ENCODE results near the gene GPR85. TPM values are rescaled to one million over a fixed set of nuclear protein-coding genes. Genes with fewer than 3 reads are reported as not detected.

Gene GPR85
- total RNA-seq, 1 experiment from 2014 or later = 0.61 TPM

DNA sequence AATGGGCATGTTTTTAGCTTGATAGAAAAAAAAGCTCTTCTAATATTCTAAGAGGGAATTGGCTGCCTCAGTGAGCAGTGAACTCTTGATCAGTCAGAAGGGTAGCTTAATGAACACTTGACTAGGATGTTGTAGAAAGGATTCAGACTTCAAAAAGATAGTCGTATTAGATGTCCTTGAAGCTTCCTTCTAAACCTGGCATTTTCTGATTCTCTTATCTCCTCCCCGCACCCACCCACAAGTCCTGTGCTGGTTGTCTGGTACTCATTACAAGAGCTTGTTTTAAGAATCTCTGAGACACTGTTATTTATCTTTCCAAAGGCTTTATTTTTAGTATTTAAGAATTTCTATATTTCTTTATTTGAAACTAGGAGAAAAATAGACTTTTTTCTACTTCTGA, 39.1 kb upstream of the GPR85 start:
- Mint-ChIP-seq H3K4me1 (ENCODE audit: insufficient read depth, unreplicated experiment) (no peaks in the 10 kb centered on the region), H3K27me3 (ENCODE audit: insufficient read depth, unreplicated experiment) (no peaks in the 10 kb centered on the region), H3K9me3 (ENCODE audit: unreplicated experiment) (no peaks in the 10 kb centered on the region), H3K4me3 (ENCODE audit: unreplicated experiment) (no peak overlapping the region), H3K27ac (ENCODE audit: low read depth, unreplicated experiment) (no peak overlapping the region), H3K36me3 (ENCODE audit: insufficient read depth, unreplicated experiment) (no peaks in the 10 kb centered on the region)
- TF ChIP-seq, protein P1, sequence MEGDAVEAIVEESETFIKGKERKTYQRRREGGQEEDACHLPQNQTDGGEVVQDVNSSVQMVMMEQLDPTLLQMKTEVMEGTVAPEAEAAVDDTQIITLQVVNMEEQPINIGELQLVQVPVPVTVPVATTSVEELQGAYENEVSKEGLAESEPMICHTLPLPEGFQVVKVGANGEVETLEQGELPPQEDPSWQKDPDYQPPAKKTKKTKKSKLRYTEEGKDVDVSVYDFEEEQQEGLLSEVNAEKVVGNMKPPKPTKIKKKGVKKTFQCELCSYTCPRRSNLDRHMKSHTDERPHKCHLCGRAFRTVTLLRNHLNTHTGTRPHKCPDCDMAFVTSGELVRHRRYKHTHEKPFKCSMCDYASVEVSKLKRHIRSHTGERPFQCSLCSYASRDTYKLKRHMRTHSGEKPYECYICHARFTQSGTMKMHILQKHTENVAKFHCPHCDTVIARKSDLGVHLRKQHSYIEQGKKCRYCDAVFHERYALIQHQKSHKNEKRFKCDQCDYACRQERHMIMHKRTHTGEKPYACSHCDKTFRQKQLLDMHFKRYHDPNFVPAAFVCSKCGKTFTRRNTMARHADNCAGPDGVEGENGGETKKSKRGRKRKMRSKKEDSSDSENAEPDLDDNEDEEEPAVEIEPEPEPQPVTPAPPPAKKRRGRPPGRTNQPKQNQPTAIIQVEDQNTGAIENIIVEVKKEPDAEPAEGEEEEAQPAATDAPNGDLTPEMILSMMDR (IDR thresholded peaks at IDR 0.05; ENCODE audit: unreplicated experiment) = no peak
- ChIA-PET POLR2A (no interaction called here), CTCF (interaction anchor here (0.7 to 0.9 kb wide), 2 partner anchors 17 to 34 kb away, joined by 3 to 4 read pairs; no protein-coding TSS in a partner anchor)
- no peak for DNase-seq (ENCODE audit: unreplicated experiment)
- intact Hi-C loops (cut with micrococcal nuclease) = loop anchor here (5.0 kb wide), 1 partner anchor 568 kb away; no protein-coding TSS in a partner anchor
- BruUV-seq (replicated peaks) = no TSS peak

DNA sequence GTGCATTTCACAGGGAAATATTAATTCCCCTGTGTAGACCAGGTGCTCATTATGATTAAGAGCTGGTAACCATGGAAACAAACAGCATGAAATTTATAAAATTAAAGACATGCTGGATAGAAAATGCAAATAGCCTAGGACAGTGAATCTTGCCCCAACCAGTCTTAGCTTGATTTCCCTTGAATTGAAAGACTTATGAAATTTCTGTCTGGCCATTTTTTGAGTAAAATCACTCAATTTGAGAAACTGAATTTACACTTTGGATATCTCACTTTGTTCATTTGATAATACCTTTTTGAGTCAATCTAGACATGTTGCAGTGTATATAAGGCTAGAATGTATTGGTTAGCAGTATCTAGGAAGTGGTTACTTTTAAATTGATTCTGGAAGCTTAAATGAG, 36.1 kb upstream of the GPR85 start:
- POLR2A ChIA-PET = no interaction called here
- intact Hi-C loops (cut with micrococcal nuclease) = no loop called here
- H3K4me1 Mint-ChIP-seq (ENCODE audit: insufficient read depth, unreplicated experiment) = peaks cover under 1% of the 10 kb centered on the region
- DNase-seq (ENCODE audit: unreplicated experiment) = no peak
- no peak overlapping the region for H3K27ac Mint-ChIP-seq (ENCODE audit: low read depth, unreplicated experiment)
- no peak overlapping the region for H3K4me3 Mint-ChIP-seq (ENCODE audit: unreplicated experiment)
- CTCF ChIA-PET = interaction anchor here (0.6 kb wide), 1 partner anchor 299 kb away, joined by 3 read pairs; no protein-coding TSS in a partner anchor
- TF ChIP-seq, protein P1 (IDR thresholded peaks at IDR 0.05; ENCODE audit: unreplicated experiment) = no peak
- H3K27me3 Mint-ChIP-seq (ENCODE audit: insufficient read depth, unreplicated experiment) = no peaks in the 10 kb centered on the region
- no TSS peak for BruUV-seq (replicated peaks)
- H3K36me3 Mint-ChIP-seq (ENCODE audit: insufficient read depth, unreplicated experiment) = no peaks in the 10 kb centered on the region
- H3K9me3 Mint-ChIP-seq (ENCODE audit: unreplicated experiment) = no peaks in the 10 kb centered on the region

DNA sequence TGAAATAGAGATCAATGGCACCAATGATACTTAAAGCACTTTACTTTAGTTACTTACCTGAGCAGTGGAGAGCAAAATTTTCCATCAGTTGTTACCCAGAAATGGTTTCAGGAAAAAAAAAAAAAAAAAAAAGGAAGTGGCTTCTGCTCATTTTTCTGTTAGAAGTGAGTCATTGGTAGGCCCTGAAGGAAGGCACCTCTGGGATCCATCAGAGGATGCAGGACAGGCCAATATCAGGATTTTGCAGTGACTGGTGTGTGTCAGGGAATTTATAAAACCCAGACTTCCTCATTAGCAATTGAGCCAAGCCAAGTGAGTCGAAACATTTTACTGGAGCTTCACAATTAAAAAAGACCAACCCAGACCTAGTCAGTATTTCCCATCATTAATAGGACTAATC, 34.0 kb upstream of the GPR85 start:
- H3K4me3 Mint-ChIP-seq (ENCODE audit: unreplicated experiment) = no peak overlapping the region
- intact Hi-C loops (cut with micrococcal nuclease) = no loop called here
- H3K27me3 Mint-ChIP-seq (ENCODE audit: insufficient read depth, unreplicated experiment) = no peaks in the 10 kb centered on the region
- no TSS peak for BruUV-seq (replicated peaks)
- peaks cover 5% of the 10 kb centered on the region for H3K36me3 Mint-ChIP-seq (ENCODE audit: insufficient read depth, unreplicated experiment)
- H3K4me1 Mint-ChIP-seq (ENCODE audit: insufficient read depth, unreplicated experiment) = peaks cover 5% of the 10 kb centered on the region
- ChIA-PET POLR2A (interaction anchor here (0.5 kb wide), 1 partner anchor 33 kb away, joined by 3 read pairs; no protein-coding TSS in a partner anchor), CTCF (interaction anchor here (0.9 to 1.5 kb wide), 2 partner anchors 39 to 108 kb away, joined by 4 to 5 read pairs; no protein-coding TSS in a partner anchor)
- DNase-seq (ENCODE audit: unreplicated experiment) = no peak
- H3K9me3 Mint-ChIP-seq (ENCODE audit: unreplicated experiment) = no peaks in the 10 kb centered on the region
- H3K27ac Mint-ChIP-seq (ENCODE audit: low read depth, unreplicated experiment) = no peak overlapping the region
- TF ChIP-seq, protein P1 (IDR thresholded peaks at IDR 0.05; ENCODE audit: unreplicated experiment) = no peak

DNA sequence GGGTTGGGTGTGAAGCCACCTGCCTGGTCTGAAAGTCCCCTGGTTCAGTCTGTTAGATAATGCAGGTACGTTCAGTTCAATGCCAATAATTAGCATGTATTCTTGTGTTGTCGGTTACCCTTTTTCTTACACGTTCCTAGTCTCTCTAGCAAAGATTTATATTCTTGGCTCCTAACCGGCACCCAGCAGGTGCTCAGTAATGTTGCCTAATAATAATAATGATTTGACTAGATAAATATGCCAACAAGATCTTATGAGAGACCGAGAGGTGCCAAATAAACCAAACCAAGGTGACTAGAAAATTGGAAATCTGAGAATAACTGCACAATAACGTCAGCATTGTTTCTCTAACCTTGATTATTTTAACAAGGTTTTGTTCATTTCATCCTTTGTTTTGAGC, 32.8 kb upstream of the GPR85 start:
- no peaks in the 10 kb centered on the region for H3K9me3 Mint-ChIP-seq (ENCODE audit: unreplicated experiment)
- peaks cover 6% of the 10 kb centered on the region for H3K36me3 Mint-ChIP-seq (ENCODE audit: insufficient read depth, unreplicated experiment)
- H3K27ac Mint-ChIP-seq (ENCODE audit: low read depth, unreplicated experiment) = no peak overlapping the region
- no TSS peak for BruUV-seq (replicated peaks)
- DNase-seq (ENCODE audit: unreplicated experiment) = no peak
- ChIA-PET POLR2A (interaction anchor here (0.9 kb wide), 1 partner anchor 180 kb away, joined by 4 read pairs; a partner anchor contains a TSS), CTCF (interaction anchor here (0.6 to 1.5 kb wide), 3 partner anchors 30 to 40 kb away, joined by 3 to 5 read pairs (median 3); partner anchors contain the start of gene GPR85)
- intact Hi-C loops (cut with micrococcal nuclease) = no loop called here
- H3K4me1 Mint-ChIP-seq (ENCODE audit: insufficient read depth, unreplicated experiment) = peaks cover 5% of the 10 kb centered on the region
- no peaks in the 10 kb centered on the region for H3K27me3 Mint-ChIP-seq (ENCODE audit: insufficient read depth, unreplicated experiment)
- TF ChIP-seq, protein P1 (IDR thresholded peaks at IDR 0.05; ENCODE audit: unreplicated experiment) = no peak
- peak overlapping the region; percentile 81 for H3K4me3 Mint-ChIP-seq (ENCODE audit: unreplicated experiment)

Measured in MCF 10A (cell line).